ENCODE measurements around the gene PLOD3.

DNA sequence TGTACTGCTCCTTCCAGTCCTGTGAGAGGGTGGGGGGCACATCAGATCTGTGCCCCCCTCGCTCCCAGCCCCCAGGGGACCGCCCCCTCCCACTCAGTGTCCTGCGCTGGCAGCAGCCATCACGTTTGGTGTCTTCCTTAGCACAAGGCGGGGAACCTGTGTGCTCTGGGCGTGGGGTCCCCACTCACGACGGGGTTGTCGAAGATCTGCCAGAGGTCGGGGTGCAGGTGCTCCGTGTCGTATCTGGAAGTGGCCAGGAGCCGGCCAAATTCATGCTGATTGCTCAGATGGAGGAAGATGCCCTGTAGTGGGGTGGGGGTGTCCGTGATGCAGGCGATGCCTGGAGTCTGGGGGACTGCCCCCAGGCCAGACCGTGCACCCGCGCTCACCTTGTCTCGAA is 7.2 kb downstream of the PLOD3 start:
- no peak for TF ChIP-seq MAX (IDR thresholded peaks at IDR 0.05)
- no peak for TF ChIP-seq TEAD4 (IDR thresholded peaks at IDR 0.05)
- TF ChIP-seq YY1 (IDR thresholded peaks at IDR 0.05; ENCODE audit: low read depth) = no peak
- TF ChIP-seq CREB1 (IDR thresholded peaks at IDR 0.05; ENCODE audit: low read depth) = no peak
- no peak for TF ChIP-seq NFIC (IDR thresholded peaks at IDR 0.05)
- TF ChIP-seq EP300 (IDR thresholded peaks at IDR 0.05; ENCODE audit: borderline replicate concordance) = no peak
- TF ChIP-seq USF1 (IDR thresholded peaks at IDR 0.05) = no peak
- TF ChIP-seq CEBPB (IDR thresholded peaks at IDR 0.05) = no peak
- TF ChIP-seq TCF12 (IDR thresholded peaks at IDR 0.05; ENCODE audit: low read depth) = no peak
- no peak for TF ChIP-seq TAF1 (IDR thresholded peaks at IDR 0.05; ENCODE audit: low read depth)
- no peak for TF ChIP-seq REST (IDR thresholded peaks at IDR 0.05; ENCODE audit: low read depth)
- no peak for TF ChIP-seq FOXM1 (IDR thresholded peaks at IDR 0.05; ENCODE audit: borderline replicate concordance, low read depth)
- TF ChIP-seq EGR1 (IDR thresholded peaks at IDR 0.05) = no peak
- TF ChIP-seq RAD21 (IDR thresholded peaks at IDR 0.05; ENCODE audit: low read depth) = no peak
